Activated CD8-positive, alpha-beta memory T cell treated with anti-CD3 and anti-CD28 coated beads, Interleukin-2, amount 50 U/mL, for 24 hours (primary cell): ENCODE results near the gene FCER1A.
"Not testable (repeated sequence)": the region's sequence is repeated elsewhere in the genome, so short reads cannot be mapped to it uniquely, and the experiment has no call there.

Experiments
- DNase-seq: peaks from one replicate; pipeline ENCODE4 v3.0.0-alpha.2; 2020; ENCODE audit errors: extremely low read depth

Gene FCER1A

GRCh38 chr1:159302095-159302494 is at the start of gene FCER1A:
FCER1A (plus strand) TSS chr1:159302336; CDS start chr1:159302365, 29 bp downstream.
- no peak for DNase-seq

DNA sequence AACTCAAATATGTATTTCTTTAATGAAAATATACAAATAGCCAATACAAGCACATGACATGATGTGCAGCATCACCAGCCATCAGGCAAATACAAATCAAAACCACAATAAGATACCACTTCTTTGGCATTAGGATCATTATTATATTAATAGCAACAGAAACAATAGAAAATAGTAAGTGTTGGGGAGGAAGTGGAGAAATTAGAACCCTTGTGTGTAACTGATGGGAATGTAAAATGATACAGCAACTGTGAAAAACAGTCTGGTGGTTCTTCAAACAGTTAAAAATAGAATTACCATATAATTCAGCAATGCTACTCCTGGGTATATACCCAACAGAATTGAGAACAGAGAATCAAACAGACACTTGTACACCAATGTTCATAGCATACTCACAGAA is 40.8 kb upstream of the FCER1A start:
- DNase-seq, result no peak

DNA sequence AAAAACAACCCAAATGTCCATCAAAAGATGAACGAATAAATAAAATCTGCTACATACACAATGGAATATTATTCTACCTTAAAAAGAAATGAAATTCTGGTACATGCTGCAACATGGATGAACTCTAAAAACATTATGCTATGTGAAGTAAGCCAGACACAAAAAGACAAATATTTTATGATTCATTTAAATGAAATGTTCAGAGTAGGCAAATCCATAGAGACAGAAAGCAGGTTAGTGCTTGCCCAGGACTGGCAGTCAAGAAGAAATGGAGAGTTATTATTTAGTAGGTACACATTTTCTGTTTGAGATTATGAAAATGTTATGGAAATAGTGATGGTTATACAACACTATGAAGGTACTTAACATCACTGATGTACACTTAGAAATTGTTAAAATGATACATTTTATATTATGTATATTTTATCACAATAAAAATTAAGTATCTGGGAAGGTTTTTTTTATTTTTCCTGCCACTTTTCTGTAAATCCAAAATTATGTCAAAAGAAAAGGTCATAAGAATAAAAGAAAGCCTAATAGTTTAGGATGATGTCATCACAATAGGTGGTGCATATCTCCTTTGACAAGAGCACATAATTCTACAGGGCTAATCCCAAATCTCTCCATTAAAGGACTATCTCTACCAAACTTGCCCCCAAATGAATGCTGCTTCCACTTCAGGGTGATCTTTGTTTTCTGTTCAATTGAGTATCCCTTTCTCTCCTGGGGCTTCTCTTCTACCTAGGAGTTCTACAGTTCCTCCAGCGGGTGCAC is 40.2 kb upstream of the FCER1A start:
- no peak for DNase-seq

DNA sequence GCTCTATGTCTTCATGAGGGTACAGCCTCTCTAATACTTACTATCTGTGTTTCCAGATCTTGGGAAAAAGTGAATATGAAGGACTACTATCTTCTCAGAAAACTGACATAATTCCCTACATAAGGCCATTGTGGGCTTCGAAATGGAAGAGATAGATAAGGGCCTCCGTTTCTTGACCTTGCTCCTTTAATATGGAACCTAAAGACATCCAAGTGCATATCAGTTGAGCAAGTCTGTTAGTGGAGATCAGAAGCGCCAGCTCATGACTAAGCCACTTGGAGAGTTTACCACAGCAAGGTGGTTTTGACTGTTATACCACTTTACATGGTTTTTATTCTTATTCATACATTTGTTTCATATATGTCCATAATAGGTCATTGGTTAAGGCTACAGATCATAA is 35.3 kb upstream of the FCER1A start:
- DNase-seq, result no peak

DNA sequence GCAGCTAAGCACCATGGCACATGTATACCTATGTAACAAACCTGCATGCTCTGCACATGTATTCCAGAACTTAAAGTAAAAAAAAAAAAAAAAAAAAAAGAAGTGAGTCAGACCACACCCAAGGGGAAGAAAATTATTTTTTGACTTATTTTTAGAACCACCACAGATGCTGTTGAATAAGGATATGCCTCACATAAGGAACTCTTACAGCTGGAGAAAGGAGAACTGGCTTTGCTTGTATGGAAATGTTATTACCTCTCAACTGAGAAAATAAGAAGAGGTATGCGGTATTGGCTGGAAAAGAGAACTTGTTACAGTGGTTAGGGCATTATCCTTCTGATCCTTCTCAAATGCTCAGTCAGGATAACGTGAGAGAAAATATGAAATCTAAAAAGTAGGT is 27.5 kb upstream of the FCER1A start:
- no peak for DNase-seq

DNA sequence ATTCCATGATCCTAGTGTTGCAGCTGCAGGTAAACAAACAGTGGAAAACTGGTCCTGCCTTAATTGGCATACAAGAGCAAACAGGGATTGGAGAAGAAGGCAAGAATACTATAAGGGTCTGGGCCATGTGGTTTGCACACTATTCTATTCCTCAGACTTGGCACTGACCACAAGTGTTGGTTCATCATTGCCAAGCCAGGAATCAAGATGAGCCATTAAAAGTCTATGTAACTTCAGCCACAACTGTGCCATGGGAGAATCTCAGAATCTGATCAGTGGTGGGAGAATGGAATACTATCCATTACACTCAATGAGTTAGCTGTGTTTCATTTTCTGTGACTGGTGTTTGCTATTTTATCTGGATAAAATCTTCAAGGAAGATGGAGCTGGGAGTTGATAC is 26.2 kb upstream of the FCER1A start:
- DNase-seq, result no peak

GRCh38 chr1:159279773-159280172 is 22.4 kb upstream of the FCER1A start:
- no peak for DNase-seq

DNA sequence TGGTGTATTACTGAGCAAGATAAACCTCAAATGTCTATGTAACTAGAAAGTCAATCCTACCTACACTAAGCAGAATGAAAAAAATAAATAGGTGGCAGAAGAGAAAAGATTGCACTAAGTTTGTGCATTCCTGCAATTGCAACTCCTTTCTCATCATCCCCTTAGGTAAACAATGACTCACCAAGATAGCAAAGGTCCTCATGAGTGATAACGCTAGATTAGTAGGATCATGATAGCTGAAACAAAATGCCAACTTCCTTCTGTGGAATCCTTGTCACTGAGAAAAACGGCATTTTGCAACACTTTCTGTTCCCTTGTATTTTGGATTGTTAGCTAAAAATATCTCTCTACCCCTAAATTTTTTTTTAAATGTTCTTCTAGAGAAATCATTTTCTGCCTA is 20.0 kb upstream of the FCER1A start:
- no peak for DNase-seq

DNA sequence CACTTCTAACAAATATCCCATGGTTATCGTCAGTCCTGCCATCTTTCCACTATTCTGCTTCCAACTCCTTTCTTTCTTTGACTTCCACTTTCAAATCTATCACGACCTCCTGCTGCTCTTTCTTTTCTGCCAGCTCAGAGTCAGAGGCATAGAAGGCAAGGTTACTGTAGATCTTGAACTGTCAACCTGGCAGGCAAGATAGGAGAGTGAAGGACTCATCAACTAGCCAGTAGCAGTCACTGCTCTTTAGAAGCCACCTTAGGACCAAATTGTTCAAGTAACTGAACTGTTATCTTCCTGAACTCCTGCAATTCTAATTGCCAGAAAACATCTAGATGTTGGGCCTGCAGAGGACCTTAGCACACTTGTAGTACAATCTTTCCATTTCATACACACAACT is 13.1 kb upstream of the FCER1A start:
- DNase-seq, result no peak

DNA sequence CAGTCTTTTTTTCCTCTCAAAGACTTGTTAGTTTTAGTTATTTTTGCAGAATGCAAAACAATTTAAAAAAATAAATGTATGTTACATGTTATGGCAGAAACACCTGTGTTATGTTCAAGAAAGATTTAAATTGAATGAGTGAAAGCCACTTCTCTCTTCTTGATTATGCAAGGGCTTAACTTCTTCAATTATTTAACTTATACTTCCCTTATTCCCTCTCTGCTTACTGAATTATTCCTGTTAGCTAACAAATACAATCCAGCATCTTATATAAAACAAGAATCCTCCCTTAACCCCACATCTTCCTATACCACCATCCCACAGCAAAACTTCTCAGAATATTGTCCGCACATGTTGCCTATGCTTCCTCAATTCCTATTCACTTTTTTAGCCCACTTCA is 10.7 kb upstream of the FCER1A start:
- no peak for DNase-seq

- DNase-seq, result no peak
Measured at GRCh38 chr1:159296706-159297375, 5.3 kb upstream of the FCER1A start.

DNA sequence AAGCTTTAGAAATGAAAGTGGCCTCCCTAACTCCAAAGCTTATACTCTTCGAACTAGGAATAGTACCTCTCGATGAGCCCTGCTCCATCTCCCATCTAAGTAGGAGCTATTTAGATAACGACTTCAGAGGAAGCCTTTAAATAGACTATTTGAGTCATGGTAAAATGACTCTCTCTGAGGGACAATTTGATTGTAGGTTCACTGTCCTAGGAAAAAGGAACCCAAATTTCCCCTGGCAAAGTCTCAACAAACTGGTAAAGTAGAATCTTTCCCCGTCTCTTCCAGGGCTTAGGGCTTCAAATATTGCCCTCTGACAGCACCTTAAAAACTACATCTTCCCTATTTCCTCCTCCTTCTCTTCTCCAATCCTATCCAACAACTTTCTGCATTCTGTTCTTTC is 2.0 kb upstream of the FCER1A start:
- no peak for DNase-seq

DNA sequence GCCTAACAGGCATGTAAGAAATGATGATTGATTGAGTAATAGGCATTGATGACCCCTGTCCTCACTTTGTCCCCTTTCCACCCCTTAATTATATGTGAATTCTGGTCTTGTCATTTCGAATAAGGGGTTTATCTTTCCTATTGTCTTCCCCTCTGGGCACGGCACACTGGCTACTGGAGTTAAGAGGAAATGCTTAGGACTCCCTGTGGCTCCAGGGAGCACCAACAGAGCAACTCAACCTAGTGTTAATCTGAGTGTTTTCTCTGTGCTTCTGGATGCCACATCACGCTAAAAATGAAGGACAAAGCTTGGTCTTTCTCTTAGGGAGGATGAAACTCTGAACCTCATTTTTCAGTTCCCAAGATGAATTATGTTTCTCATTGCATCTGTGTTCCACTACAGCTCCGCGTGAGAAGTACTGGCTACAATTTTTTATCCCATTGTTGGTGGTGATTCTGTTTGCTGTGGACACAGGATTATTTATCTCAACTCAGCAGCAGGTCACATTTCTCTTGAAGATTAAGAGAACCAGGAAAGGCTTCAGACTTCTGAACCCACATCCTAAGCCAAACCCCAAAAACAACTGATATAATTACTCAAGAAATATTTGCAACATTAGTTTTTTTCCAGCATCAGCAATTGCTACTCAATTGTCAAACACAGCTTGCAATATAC is 5.3 kb downstream of the FCER1A start:
- DNase-seq, result no peak

DNA sequence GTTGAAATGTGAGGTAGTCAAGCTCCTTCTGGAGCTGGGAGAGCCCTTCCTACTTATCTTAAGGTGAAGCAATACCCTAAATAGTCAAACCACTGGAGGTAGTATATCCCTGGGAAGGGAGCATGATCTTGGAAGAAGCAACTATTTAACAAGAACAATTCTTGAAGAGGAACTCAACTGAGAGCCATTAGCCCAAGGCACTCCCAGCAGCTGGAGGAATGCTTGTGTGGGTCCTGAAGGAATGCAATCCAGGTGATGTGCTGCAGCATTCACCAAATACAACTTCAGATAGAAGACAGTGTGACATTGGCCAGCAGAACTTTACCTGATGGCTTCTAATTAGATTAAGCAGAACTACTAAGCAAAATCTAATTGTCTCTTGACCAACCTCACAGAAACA is 9.5 kb downstream of the FCER1A start:
- DNase-seq, result no peak

DNA sequence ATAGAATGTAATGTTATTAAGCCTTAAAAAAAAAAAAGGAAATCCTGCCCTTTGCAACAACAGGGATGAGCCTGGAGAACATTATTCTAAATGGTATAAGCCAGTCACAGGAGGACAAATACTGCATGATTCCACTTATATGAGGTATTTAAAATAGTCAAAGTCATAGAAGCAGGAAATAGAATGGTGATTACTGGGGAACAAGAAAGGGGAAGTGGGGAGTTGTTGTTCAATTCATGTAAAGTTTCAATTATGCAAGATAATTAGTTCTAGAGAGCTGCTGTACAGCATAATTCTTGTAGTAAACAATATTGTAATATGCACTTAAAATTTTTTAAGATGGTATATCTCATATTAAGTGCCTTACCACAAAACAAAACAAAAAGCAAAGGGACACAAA is 13.2 kb downstream of the FCER1A start:
- no peak for DNase-seq

DNA sequence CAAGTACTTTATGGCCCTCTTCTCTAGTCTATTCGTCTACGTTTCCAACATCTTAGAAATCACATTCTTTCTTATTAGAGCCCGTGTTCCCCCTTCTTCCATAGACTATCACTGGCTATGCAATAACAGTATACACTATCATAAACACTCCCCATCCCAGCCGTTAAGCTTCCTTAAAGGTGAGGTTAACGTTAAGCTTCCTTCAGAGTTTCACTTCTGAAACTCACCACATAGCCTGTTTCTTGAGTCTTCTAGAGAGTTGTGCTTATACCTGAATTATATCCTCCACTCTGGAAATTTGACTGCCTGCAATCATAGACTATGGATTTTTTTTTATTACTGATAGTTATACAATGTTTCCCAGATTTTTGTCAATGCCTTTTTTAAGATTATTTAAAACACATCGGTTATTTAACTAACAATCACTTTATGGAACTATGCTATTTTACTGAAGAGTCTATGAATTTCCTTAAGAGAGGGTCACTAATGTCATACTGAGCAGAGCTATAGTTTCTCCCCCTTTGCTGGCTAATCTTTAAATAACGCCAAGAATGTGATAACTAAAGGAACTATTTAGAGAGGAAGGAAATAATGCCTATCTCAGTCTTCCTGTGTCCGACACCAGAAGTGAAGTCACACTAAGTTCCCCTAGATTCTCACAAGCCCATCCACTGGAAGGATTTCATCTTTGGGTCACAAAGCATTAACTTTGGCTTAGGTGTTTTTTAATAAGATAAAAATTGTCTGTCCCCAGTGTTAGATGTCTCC is 16.8 kb downstream of the FCER1A start:
- DNase-seq, result no peak

GRCh38 chr1:159334797-159335196 is 32.7 kb downstream of the FCER1A start:
- DNase-seq, result no peak

DNA sequence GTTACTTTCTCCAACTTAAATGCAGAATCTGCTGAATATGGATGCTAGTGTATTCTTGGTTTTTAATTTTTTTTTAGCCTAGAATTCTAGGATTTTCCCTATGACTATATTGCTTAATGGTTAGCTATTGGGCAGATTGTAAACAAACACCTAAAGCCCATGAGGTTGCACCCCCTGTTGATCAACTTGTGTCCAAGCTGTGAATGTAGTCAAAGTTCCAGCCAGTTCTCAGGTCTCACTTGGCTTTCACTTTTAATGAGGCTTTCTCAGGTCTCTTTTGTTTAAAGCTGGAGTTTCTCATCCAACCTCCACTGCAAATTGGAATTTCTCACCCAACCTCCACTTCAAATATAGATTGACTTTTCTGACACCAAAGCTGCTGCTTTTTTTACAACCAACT is 35.9 kb downstream of the FCER1A start:
- no peak for DNase-seq

GRCh38 chr1:159339536-159339935 is 37.4 kb downstream of the FCER1A start:
- DNase-seq, result no peak

DNA sequence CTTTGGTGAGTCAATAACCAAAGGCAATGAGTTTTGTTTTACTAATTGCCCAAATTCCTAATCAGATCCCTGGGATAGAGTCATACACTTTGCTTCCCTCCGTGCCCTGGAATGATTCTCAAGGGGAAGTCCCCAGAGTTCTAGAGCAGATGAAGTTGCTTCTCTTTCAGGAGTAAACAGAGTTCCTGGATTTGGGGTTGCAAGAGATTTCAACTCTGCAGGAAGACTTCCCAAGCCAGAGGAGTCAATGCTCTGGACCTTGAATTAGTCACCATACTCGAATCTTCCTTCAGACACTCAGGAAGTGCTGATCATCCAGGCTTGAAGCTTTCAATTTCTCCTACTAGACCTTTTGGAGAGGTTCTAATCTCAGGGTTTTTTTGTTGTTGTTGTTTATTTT is 39.6 kb downstream of the FCER1A start:
- no peak for DNase-seq

DNA sequence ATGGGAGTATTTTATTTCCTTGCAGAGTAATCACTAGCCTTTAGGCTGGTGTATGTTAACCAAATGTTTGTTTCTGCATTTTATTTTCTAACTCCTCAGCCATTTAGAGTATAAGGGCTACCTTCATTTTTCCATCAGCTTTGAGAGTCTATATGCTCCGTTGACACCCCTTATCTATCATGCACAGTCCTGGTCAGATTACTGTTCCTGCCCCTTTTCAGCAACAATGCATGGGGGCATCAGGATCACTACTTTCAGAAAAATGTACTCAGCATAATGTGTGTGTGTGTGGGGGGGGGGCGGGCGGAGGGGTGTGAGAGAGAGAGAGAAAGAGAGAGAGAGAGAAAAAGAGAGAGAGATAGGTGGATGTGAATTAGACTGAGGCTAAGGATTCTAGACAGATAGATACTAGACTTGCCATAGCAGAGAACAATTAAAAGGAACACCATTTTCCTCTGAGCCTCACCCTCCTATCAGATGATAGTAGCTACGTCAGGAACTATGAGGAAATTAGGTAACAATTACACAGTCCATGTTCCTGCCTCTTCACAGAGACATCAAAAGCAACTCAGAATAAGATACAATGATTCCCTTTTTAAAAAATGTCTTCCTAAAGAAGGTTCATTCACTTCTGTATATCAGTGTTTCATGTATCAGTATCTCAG is 40.8 kb downstream of the FCER1A start:
- DNase-seq, result no peak

- not testable (repeated sequence) for DNase-seq
Measured at GRCh38 chr1:159349374-159349773, 47.2 kb downstream of the FCER1A start.
